Effector CD4-positive, alpha-beta T cell (primary cell): ENCODE measurements around the gene IFT80.
"Not testable (repeated sequence)": the region's sequence is repeated elsewhere in the genome, so short reads cannot be mapped to it uniquely, and the experiment has no call there.

ENCODE experiments used
- DNase-seq: peaks from one replicate; pipeline ENCODE4 v3.0.0-alpha.2; 2020

IFT80 gene

GRCh38 chr3:160400030-160400701 is 1.1 kb upstream of the IFT80 start:
- DNase-seq, result peak; percentile 30

DNA sequence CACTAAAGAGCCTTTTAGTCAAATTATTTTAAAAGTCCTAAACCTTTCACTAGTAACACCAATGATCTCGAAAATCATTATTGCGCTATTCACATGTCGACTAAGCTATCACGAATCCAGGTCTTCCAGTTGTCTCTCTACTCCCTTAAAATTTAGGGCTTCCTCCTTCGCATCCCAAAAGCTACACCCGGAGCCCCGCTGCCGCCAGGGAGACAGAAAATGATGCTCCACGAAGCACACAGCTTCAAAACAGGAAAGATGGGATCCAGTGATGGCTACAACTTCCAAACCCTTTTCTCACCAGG is 253 bp downstream of the IFT80 start:
- DNase-seq, result no peak

GRCh38 chr3:160395297-160395696 is 3.7 kb downstream of the IFT80 start:
- DNase-seq, result no peak

DNA sequence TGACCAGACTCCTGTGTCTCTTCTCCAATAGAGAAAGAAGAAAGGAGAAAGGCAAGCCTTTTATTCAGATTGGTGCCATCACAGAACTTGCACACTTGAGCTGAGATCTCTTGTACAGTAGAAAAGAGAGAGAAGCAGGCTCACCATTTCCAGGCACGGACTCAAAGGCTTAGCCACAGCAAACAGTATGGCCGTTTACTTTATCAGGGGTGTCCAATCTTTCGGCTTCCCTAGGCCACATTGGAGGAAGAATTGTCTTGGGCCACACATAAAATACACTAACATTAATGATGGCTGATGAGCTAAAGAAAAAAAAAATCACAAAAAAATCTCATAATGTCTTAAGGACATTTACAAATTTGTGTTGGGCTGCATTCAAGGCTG is 5.0 kb downstream of the IFT80 start:
- no peak for DNase-seq

GRCh38 chr3:160393346-160394008 is 5.5 kb downstream of the IFT80 start:
- DNase-seq, result no peak

DNA sequence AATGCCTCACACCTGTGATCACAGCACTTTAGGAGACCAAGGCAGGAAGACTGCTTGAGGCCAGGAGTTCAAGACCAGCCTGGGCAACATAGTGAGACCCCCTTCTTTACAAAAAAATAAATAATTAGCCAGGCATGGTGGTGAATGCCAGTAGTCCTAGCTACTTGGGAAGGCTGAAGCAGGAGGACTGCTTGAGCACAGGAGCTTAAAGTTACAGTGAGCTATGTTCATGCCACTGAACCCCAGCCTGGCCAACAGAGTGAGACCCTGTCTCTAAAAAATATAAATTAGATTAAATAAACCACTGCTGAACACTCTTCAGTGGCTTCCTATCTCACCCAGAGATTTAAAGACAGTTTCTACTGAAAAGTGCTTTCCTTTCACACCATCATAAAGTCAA is 6.2 kb downstream of the IFT80 start:
- no peak for DNase-seq

GRCh38 chr3:160390565-160391138 is 8.4 kb downstream of the IFT80 start:
- no peak for DNase-seq

GRCh38 chr3:160384639-160385318 is 14.2 kb downstream of the IFT80 start:
- DNase-seq, result no peak

- DNase-seq, result no peak
These were observed 17.6 kb downstream of the IFT80 start for GRCh38 chr3:160381470-160381869.

GRCh38 chr3:160379628-160380214 is 19.3 kb downstream of the IFT80 start:
- DNase-seq, result no peak

DNA sequence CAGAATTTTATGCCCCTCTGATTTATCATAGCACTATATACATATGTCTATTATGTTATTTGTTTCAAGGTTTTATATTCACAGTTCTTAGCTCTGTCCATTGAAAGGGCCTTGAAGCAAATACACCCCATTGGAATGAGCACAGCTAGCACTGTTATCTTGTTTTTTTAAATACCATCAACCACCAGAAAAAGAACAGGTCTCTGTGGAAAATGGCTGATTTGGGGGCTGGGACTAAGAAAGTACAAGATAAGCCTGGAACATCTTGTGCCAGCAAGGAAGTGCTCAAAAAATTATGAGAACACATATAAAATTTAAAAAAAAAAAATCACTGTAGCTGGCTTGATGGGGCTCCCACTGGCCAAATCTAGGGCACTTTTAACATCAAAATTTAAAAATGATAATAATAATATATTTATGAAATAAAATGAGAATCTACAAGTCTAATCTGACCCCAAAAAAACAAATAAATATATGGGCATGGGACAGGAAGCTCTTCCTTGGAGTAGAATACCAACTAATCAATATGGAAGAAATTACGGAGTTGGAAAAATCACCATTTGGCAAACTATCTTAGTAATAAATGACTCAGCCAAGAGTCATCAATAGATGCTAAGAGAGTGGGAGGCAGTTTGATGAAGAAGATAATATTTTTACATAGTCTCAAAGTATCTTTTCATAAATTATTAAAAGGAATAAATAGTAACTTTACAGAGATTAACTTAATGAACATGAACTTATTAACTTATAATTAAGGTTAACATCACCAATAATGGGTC is 20.5 kb downstream of the IFT80 start:
- no peak for DNase-seq

- DNase-seq, result no peak
These were observed 22.3 kb downstream of the IFT80 start for GRCh38 chr3:160376681-160377080.

- DNase-seq, result no peak
These were observed 24.1 kb downstream of the IFT80 start for GRCh38 chr3:160374925-160375324.

- DNase-seq, result no peak
These were observed 24.6 kb downstream of the IFT80 start for GRCh38 chr3:160374472-160374871.

- no peak for DNase-seq
These were observed 25.4 kb downstream of the IFT80 start for GRCh38 chr3:160373655-160374054.

DNA sequence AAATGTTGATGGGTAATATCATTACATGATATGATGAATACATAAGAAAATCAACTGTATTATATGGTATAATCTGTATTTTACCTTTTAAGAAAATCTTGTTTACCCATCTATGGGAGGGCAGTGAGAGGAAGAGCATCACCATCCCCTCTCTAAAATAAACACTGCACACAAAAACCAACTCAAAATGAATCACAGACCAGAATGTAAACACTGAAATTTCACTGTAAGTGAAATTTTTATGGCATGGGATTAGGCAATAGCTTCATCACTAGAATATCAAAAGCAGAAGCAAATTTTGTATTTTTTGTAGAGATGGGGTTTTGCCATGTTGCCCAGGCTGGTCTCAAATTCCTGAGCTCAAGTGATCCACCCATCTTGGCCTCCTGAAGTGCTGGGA is 26.2 kb downstream of the IFT80 start:
- no peak for DNase-seq

DNA sequence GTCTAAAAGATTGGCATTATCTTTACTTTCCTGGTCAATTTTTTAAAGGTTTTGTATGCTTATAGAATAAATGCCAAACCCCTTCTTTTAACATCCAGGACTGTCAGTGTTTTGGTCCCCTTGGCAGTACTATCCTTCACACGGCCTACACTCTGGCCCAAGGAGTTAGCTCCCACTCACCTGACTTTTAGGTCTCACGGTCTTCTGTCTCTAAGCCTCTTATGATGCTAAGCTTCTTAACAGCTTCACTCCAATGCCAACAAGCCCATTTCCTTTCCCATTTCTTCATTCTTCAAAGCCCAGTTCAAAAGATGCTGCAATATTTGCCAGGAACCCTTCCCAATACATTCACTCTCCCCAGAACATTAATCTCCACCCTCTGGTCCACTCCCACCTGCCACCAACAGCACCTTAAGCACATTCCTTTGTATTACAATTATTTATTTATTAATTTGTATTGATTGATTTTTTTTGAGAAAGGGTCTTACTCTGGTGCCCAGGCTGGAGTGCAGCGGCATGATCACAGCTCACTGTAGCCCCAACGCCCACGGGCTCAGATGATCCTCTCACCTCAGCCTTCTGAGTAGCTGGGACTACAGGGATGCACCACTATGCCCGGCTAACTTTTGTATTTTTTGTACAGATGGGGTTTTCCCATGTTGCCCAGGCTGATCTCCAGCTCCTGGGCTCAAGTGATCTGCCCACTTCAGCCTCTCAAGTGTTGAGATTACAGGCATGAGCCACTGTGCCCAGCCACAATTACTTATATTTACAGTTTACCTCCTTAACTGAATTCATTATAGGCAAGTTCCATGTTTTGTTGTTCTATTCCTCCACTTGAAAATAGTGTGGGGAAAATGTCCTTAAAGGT is 27.8 kb downstream of the IFT80 start:
- no peak for DNase-seq

DNA sequence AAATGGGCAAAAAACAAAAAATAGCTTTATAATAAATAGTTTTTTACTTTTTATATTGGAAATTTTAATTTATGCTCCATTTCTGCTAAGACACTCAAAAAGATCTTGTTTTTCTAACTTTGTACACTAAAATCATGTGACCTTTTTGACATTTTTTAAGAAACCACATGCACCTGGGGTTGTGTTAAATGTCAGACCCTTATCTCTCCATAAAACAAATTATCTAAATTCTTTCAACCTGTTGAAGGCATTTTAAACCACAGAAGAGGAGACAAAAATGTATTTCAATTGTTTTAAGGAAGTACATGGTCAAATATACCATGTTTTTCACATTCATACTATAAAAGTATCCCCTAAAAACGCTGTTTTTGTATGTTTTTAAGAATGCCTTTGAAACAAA is 29.2 kb downstream of the IFT80 start:
- DNase-seq, result no peak

- no peak for DNase-seq
These were observed 30.2 kb downstream of the IFT80 start for GRCh38 chr3:160368804-160369203.

- no peak for DNase-seq
These were observed 33.0 kb downstream of the IFT80 start for GRCh38 chr3:160365869-160366522.

DNA sequence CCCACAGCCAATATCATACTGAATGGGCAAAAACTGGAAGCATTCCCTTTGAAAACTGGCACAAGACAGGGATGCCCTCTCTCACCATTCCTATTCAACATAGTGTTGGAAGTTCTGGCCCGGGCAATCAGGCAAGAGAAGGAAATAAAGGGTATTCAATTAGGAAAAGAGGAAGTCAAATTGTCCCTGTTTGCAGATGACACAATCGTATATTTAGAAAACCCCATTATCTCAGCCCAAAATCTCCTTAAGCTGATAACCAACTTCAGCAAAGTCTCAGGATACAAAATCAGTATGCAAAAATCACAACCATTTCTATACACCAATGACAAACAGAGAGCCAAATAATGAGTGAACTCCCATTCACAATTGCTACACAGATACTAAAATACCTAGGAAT is 36.1 kb downstream of the IFT80 start:
- DNase-seq, result not testable (repeated sequence)
